Rectal smooth muscle tissue (tissue), 1 donor: ENCODE results near the gene IBTK.
"Not testable (repeated sequence)": the region's sequence is repeated elsewhere in the genome, so short reads cannot be mapped to it uniquely, and the experiment has no call there.

Source experiments
- H3K27ac ChIP-seq: one replicate; pipeline ENCODE4 v1.7.0; 2013; ENCODE audit warnings: low read depth, low read length, inconsistent platforms
- H3K27me3 ChIP-seq: one replicate; pipeline ENCODE4 v1.7.0; 2013; ENCODE audit warnings: low read length; ENCODE audit not compliant: control insufficient read depth, insufficient read depth
- H3K36me3 ChIP-seq: one replicate; pipeline ENCODE4 v1.7.0; 2013; ENCODE audit warnings: low read length; ENCODE audit not compliant: control insufficient read depth, insufficient read depth
- H3K4me1 ChIP-seq: one replicate; pipeline ENCODE4 v1.7.0; 2013; ENCODE audit warnings: low read length; ENCODE audit not compliant: control insufficient read depth, insufficient read depth
- H3K4me3 ChIP-seq: one replicate; pipeline ENCODE4 v1.7.0; 2013; ENCODE audit warnings: low read length
- H3K9ac ChIP-seq: one replicate; pipeline ENCODE4 v1.7.0; 2013; ENCODE audit warnings: low read length

Gene IBTK, protein sequence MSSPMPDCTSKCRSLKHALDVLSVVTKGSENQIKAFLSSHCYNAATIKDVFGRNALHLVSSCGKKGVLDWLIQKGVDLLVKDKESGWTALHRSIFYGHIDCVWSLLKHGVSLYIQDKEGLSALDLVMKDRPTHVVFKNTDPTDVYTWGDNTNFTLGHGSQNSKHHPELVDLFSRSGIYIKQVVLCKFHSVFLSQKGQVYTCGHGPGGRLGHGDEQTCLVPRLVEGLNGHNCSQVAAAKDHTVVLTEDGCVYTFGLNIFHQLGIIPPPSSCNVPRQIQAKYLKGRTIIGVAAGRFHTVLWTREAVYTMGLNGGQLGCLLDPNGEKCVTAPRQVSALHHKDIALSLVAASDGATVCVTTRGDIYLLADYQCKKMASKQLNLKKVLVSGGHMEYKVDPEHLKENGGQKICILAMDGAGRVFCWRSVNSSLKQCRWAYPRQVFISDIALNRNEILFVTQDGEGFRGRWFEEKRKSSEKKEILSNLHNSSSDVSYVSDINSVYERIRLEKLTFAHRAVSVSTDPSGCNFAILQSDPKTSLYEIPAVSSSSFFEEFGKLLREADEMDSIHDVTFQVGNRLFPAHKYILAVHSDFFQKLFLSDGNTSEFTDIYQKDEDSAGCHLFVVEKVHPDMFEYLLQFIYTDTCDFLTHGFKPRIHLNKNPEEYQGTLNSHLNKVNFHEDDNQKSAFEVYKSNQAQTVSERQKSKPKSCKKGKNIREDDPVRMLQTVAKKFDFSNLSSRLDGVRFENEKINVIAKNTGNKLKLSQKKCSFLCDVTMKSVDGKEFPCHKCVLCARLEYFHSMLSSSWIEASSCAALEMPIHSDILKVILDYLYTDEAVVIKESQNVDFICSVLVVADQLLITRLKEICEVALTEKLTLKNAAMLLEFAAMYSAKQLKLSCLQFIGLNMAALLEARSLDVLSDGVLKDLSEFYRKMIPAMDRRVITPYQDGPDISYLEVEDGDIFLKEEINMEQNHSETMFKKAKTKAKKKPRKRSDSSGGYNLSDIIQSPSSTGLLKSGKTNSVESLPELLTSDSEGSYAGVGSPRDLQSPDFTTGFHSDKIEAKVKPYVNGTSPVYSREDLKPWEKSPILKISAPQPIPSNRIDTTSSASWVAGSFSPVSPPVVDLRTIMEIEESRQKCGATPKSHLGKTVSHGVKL (N-terminal part only)

DNA sequence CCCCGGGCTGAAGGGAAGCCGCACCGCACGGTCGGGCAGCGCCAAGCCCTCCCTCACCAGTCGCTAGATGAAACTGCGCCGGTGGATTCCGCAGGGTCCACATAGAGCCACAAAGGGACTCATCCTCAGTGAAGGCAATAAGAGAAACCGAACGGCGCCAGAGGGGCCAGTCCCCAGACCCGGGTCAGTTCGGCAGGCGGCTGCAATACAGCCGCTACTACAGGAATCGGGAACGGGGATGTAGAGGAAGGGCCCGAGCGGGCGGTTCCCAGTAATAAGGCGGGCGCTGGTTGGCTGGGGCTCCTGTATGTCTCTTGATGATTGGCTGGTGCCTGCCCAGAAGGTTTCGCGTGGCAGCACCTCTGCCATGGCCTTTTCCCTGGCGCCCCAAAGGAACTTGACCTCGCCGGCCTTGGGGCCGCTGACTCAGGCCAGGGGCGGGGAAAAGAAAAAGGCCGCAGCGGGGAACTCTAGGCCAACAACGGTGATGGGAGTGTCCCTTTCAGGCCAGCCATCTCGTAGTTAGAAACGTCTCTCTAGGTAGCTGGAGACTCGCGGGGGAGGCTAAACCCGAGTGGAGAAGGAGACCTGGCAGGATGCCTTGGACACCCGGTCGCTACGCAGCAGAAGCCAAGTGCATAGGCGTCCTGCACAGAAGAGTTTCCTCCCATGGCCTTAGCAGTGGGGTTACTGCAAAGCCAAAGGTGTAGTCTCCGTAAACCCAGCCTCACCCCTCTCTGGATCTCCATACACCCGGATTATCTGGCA is at the start of gene IBTK:
Gene IBTK, minus strand, starts transcription at position 240 of the 768 bp plus-strand sequence. CDS start 7,258 bp downstream, outside the sequence.
- H3K4me3 ChIP-seq = peak within 1 kb of the TSS; percentile 77
- no peaks in the 10 kb centered on the region for H3K36me3 ChIP-seq
- H3K27ac ChIP-seq = peak within 1 kb of the TSS; percentile 95
- peak within 1 kb of the TSS; percentile 94 for H3K9ac ChIP-seq
- no peaks in the 10 kb centered on the region for H3K27me3 ChIP-seq
- H3K4me1 ChIP-seq = peaks cover 7% of the 10 kb centered on the region

DNA sequence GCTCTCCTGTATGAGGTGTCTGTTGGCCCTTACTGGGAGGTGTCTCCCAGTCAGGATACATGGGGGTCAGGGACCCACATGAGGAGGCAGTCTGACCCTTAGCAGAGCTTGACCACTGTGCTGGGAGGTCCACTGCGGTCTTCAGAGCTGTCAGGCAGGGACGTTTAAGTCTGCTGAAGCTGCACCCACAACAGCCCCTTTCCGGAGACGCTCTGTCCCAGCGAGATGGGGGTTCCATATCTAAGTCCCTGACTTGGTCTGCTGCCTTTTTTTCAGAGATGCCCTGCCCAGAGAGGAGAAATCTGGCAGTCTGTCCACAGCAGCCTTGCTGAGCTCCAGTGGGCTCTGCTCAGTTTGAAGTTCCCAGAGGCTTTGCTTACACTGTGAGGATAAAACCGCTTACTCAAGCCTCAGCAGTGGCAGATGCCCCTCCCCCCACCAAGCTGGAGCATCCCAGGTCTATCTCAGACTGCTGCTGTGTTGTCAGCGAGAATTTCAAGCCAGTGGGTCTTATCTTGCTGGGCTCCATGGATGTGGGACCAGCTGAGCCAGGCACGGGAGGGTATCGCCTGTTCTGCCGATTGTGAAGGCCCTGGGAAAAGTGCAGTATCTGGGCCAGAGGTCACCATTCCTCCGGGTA is 36.3 kb upstream of the IBTK start:
- no peak overlapping the region for H3K4me3 ChIP-seq
- no peaks in the 10 kb centered on the region for H3K4me1 ChIP-seq
- H3K27ac ChIP-seq = no peak overlapping the region
- H3K27me3 ChIP-seq = no peaks in the 10 kb centered on the region
- H3K9ac ChIP-seq = no peak overlapping the region
- no peaks in the 10 kb centered on the region for H3K36me3 ChIP-seq

DNA sequence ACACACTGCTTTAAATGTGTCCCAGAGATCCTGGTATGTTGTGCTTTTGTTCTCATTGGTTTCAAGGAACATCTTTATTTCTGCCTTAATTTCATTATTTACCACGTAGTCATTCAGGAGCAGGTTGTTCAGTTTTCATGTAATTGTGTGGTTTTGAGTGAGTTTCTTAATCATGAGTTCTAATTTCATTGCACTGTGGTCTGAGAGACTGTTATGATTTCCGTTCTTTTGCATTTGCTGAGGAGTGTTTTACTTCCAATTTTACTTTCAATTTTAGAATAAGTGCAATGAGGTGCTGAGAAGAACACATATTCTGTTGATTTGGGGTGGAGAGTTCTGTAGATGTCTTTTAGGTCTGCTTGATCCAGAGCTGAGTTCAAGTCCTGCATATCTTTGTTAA is 34.0 kb upstream of the IBTK start:
- not testable (repeated sequence) for H3K27ac ChIP-seq, H3K27me3 ChIP-seq, H3K9ac ChIP-seq, H3K4me1 ChIP-seq, H3K36me3 ChIP-seq, H3K4me3 ChIP-seq

DNA sequence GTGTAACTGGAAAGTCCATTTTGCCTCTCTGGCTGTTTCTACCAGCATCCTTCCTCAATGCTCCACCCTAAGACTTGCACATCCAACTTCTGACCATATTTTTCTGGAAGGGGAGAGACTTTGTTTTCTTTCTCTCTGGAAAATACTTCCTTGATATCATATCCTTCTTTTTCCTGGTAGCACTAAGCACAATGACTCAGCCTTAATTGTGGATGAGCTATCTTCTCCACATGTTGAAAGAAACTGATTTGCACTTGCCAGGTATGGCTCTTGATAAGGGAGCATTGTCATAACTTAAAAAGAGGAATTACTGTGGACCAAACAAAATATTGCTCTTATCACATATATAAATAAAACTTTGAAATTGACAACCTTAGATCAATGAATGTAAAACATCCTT is 30.1 kb upstream of the IBTK start:
- Histone ChIP-seq H3K4me1 (no peaks in the 10 kb centered on the region), H3K27ac (no peak overlapping the region), H3K27me3 (no peaks in the 10 kb centered on the region), H3K4me3 (no peak overlapping the region), H3K36me3 (no peaks in the 10 kb centered on the region), H3K9ac (no peak overlapping the region)

DNA sequence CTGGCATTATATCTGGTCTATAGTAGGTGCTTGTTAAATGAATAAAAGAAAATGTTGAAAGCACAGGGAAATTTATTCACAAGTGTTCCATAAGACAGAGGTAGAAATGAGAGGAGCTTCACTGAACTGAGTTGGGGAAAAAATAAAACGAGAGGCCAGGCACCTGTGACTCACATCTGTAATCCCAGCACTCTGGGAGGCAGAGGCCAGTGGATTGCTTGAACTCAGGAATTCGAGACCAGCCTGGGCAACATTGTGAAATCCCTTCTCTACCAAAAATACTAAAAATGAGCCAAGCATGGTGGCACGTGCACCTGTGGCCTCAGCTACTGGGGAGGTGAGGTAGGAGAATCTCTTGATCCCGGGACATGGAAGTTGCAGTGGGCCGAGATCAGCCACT is 28.1 kb upstream of the IBTK start:
- Histone ChIP-seq H3K36me3 (no peaks in the 10 kb centered on the region), H3K27ac (no peak overlapping the region), H3K9ac (no peak overlapping the region), H3K4me3 (no peak overlapping the region), H3K4me1 (no peaks in the 10 kb centered on the region), H3K27me3 (no peaks in the 10 kb centered on the region)

DNA sequence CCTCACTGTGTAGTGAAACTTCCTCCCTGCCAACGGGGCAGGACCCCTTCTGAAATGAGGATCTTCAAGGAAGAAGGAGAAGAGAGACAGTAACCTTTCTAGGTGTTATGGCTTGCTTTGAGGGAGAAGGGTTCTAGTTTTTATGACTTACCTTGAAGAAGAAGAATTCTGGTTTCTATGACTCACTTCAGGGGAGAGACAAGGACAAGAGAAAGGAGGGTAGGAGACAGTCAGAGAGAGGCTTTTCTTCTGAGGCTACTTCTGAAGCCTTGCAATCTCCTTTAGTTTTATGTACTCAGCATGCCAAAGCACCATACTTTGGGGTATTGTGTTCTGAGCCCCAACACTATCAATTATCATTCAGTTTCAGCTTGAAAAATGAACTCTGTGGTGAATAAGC is 25.8 kb upstream of the IBTK start:
- H3K27ac ChIP-seq = no peak overlapping the region
- no peaks in the 10 kb centered on the region for H3K36me3 ChIP-seq
- H3K27me3 ChIP-seq = no peaks in the 10 kb centered on the region
- H3K9ac ChIP-seq = no peak overlapping the region
- H3K4me1 ChIP-seq = no peaks in the 10 kb centered on the region
- no peak overlapping the region for H3K4me3 ChIP-seq

DNA sequence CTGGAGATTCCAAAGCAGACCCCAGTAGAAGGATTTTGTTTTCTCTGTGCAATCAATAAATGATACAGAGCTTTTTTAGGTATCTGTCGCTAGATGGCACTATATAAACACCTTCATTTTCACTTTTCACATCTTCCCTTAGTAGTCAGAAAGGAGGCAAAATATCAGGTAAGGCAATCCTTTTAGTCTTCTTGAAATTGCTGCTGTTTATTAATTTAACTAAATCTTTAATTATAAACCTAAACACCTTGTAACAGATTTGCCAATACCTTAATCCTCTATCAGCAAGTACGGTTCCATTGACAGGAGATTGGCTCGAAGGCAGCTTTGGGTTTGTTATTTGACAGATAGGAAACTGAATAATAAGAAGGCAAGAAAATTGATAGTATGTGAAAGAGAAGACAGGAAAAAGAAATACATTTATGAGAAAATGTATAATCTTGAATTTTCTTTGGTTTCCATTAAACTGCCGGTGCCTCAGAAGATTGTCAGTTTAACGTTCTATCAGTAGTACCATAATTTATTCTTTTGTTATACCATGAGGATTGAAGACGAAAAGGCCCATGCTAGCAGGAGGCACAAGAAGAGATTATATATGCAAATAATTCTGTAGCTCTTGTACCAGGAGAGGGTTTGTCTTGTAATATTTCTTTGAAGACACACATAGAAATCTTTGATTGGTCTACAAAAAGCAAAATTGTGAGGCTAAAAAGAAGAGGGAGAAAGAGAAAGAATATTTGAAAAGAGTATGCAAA is 23.5 kb upstream of the IBTK start:
- Histone ChIP-seq H3K27me3 (no peaks in the 10 kb centered on the region), H3K4me3 (no peak overlapping the region), H3K36me3 (no peaks in the 10 kb centered on the region), H3K4me1 (no peaks in the 10 kb centered on the region), H3K27ac (no peak overlapping the region), H3K9ac (no peak overlapping the region)

DNA sequence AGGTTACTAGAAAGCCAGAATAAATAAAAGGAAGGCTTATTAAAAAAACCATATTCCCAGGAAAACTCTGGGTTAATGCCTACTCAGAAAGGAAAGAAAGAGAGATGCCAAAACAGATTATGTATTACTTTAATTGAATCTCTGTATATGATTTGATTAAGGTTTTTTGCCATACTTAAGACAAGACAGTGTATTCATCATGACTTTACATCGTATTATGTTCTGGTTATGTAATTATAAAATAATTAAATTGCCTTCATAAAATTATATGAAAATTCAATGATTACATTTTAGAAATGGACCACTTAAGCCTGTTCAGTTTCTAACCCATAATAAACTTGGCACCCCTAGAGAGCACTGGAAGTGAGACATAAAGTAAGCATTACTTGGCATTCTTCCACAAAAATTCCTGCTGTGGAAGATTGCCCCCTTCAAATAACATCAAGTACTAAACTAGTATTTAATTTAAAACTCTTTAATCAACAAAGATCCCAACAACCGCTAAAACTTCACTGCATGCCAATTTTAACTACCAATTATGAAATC is 20.8 kb upstream of the IBTK start:
- H3K27ac ChIP-seq = no peak overlapping the region
- no peaks in the 10 kb centered on the region for H3K4me1 ChIP-seq
- H3K36me3 ChIP-seq = no peaks in the 10 kb centered on the region
- no peak overlapping the region for H3K4me3 ChIP-seq
- H3K9ac ChIP-seq = no peak overlapping the region
- no peaks in the 10 kb centered on the region for H3K27me3 ChIP-seq

DNA sequence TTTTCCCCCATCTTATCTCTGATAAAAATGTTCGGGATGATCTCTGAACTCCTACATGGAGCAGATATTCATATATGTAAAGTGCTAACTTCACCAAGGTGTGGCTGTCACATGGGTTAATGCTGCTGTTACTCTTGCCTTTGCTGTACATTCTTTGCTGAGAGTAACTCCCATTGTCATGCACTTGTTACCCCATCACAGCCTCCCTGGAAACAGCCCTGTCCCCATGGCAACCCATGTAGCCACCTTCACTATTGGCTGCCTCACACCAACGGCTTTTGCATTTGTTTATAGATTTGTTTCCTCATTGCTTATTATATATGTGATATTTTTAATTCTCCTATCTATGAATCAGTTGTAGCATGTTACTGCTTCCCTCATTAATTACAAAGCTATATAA is 17.3 kb upstream of the IBTK start:
- Histone ChIP-seq H3K4me3 (no peak overlapping the region), H3K9ac (no peak overlapping the region), H3K27me3 (no peaks in the 10 kb centered on the region), H3K36me3 (no peaks in the 10 kb centered on the region), H3K27ac (no peak overlapping the region), H3K4me1 (no peaks in the 10 kb centered on the region)

DNA sequence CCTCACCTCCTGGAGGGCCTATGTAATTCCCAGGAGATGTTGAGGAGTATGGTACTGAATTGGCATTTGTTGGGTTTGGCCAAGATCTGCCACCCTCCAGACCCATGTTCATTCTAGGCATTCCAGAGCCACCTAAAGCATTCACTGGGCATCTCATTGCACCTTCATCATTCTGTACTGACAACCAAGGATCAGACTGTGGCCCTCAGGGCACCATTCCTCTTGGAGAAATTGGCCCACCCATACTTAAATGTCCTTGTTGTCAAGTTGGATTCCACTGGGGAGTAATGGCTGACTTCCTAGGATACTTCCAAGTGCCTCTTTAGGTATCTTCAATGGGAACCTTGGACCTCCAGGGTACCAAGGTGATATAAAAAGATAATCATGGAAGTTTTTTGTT is 16.8 kb upstream of the IBTK start:
- Histone ChIP-seq H3K36me3 (no peaks in the 10 kb centered on the region), H3K4me1 (no peaks in the 10 kb centered on the region), H3K4me3 (no peak overlapping the region), H3K27ac (no peak overlapping the region), H3K9ac (no peak overlapping the region), H3K27me3 (no peaks in the 10 kb centered on the region)

DNA sequence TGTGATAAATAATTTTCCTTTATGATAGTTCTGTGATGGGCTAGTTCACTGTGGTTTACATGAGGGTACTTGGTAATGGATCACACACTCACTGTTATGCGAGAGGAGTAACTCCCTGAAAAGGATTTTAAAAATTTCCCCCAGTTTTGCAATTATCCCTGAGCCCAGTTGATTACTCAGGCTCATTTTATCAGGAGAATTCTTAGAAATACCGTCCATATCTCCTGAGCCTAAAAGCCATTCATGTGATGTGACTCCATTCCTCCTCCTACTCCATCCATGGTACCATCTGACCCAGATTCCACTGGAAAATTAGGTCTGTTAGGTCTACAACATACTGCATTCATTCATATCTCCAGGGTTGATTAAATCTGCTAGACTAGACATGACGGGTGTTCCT is 16.4 kb upstream of the IBTK start:
- Histone ChIP-seq H3K27ac (no peak overlapping the region), H3K4me1 (no peaks in the 10 kb centered on the region), H3K36me3 (no peaks in the 10 kb centered on the region), H3K27me3 (no peaks in the 10 kb centered on the region), H3K9ac (no peak overlapping the region), H3K4me3 (no peak overlapping the region)
